Breast epithelium (tissue), 4 donors: ENCODE data around the gene BCAT1. TPM values are rescaled to one million over a fixed set of nuclear protein-coding genes. Genes with fewer than 3 reads are reported as not detected.
"Not testable (repeated sequence)": the region's sequence is repeated elsewhere in the genome, so short reads cannot be mapped to it uniquely, and the experiment has no call there.

Experiments
- DNase-seq, 2 donors: peaks; one replicate each; pipeline ENCODE4 v3.0.0-alpha.2; 2019; ENCODE audit warnings: low spot score in 2 of 2
- H3K27ac ChIP-seq, 2 donors: fragments of 200-600 bp; sonication (generic) in 1 of 2; one replicate each; pipeline ENCODE4 v1.5.1; 2016 to 2019; ENCODE audit warnings: mild to moderate bottlenecking in 1 of 2
- H3K27me3 ChIP-seq, 2 donors: fragments of 200-600 bp; sonication (generic) in 1 of 2; one replicate each; pipeline versions ENCODE4 v1.5.1 to v1.6.0; 2017 to 2019; ENCODE audit warnings: control low read depth in 1 of 2, mild to moderate bottlenecking in 1 of 2
- H3K36me3 ChIP-seq: fragments of 200-600 bp; one replicate; pipeline ENCODE4 v1.5.1; 2019
- H3K4me1 ChIP-seq, 2 donors: fragments of 200-600 bp; sonication (generic); one replicate each; pipeline ENCODE4 v1.5.1; 2016 to 2019; ENCODE audit warnings: control low read depth in 1 of 2
- H3K4me3 ChIP-seq, 3 donors: fragments of 200-600 bp; sonication (generic); 1 replicate in 2 of 3; 2 replicates in 1 of 3; pipeline ENCODE4 v1.5.1; 2016 to 2019; ENCODE audit warnings: mild to moderate bottlenecking in 3 of 3, moderate library complexity in 2 of 3
- H3K9me3 ChIP-seq, 2 donors: fragments of 200-600 bp; sonication (generic) in 1 of 2; one replicate each; pipeline ENCODE4 v1.5.1; 2016 to 2019; ENCODE audit warnings: control low read depth in 1 of 2
- CTCF ChIP-seq, 3 donors: fragments of 450-650 bp; IDR thresholded peaks; one replicate each; pipeline ENCODE4 v1.5.1; 2016 to 2017; ENCODE audit warnings: antibody characterized with exemption in 3 of 3, mild to moderate bottlenecking in 3 of 3, moderate library complexity in 3 of 3
- POLR2A ChIP-seq: fragments of 450-650 bp; IDR thresholded peaks from one replicate; pipeline ENCODE4 v1.6.1; 2016; ENCODE audit warnings: antibody characterized with exemption, mild to moderate bottlenecking, moderate library complexity
- POLR2AphosphoS5 ChIP-seq, 3 donors: sonication (generic); formaldehyde crosslinking; IDR thresholded peaks; one replicate each; pipeline ENCODE4 v1.6.1; 2017; ENCODE audit warnings: antibody characterized with exemption in 3 of 3
- intact Hi-C: fragments of 100-400 bp; cut with DNase I; formaldehyde crosslinking; loops from one replicate; pipeline ENCODE4 v1.15.1; 2023; ENCODE audit warnings: low total_unique reads
- total RNA-seq, 3 donors: library from RNA; depleted of rRNA; stranded (reverse); fragments of >200 nt; gene quantifications; one replicate each; pipeline ENCODE4 v1.1.0, GENCODE V29; 2016

The BCAT1 gene
- total RNA-seq, 3 donors from 2014 or later = 8.8 to 35.8 (median 12.1) TPM

DNA sequence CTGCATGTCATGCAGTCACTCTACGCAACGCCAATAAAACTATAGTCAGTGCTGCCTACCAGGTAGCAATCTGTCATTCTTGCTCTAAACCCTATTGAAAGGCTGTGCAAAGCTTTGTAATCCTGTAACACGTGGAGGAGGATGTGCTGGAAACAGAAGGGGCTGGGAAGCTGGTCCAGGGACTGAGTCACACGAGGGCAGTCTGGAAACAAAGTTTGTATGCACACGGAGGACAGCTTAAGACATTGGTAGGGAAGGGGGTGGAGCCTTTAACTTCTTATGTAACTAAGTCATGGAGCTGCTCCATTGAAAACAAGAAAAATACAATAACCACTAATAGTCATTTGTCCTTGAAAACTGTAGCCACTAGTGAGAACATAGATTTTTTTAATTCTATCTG is 128.0 kb downstream of the BCAT1 start:
- intact Hi-C loops = no loop called here
- TF ChIP-seq POLR2A (no peak), POLR2AphosphoS5 (IDR thresholded peaks at IDR 0.05) (no peak), CTCF (IDR thresholded peaks at IDR 0.05) (no peak)
- H3K4me1 ChIP-seq = no peaks in the 10 kb centered on the region
- no peaks in the 10 kb centered on the region for H3K9me3 ChIP-seq
- H3K27ac ChIP-seq = no peak overlapping the region
- no peaks in the 10 kb centered on the region for H3K36me3 ChIP-seq
- no peaks in the 10 kb centered on the region for H3K27me3 ChIP-seq
- no peak for DNase-seq
- H3K4me3 ChIP-seq = no peak overlapping the region

- H3K27me3 ChIP-seq = no peaks in the 10 kb centered on the region
- no peak overlapping the region for H3K4me3 ChIP-seq
- no peak overlapping the region for H3K27ac ChIP-seq
- TF ChIP-seq POLR2A (no peak), POLR2AphosphoS5 (IDR thresholded peaks at IDR 0.05) (no peak), CTCF (IDR thresholded peaks at IDR 0.05) (no peak)
- H3K9me3 ChIP-seq = no peaks in the 10 kb centered on the region
- H3K36me3 ChIP-seq = no peaks in the 10 kb centered on the region
- intact Hi-C loops = no loop called here
- no peak for DNase-seq
- no peaks in the 10 kb centered on the region for H3K4me1 ChIP-seq
These were observed 130.6 kb downstream of the BCAT1 start for GRCh38 chr12:24818351-24818750.

DNA sequence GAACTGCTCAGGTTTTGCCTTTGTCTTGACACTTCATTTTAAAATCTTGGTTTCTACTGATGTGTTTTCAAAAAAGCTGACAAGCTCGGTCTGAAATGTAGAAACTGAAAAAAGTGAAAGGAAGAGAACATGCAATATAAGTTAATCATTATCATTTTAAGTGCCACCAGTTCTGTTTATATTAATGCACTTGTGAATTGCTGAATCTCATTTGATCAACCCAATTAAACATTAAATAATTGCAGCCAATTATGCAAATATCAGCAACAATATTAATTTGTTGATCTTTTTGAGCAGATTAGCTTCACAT is 133.8 kb downstream of the BCAT1 start:
- Histone ChIP-seq H3K27me3 (no peaks in the 10 kb centered on the region), H3K27ac (no peak overlapping the region), H3K36me3 (no peaks in the 10 kb centered on the region), H3K4me3 (no peak overlapping the region), H3K4me1 (no peaks in the 10 kb centered on the region), H3K9me3 (no peaks in the 10 kb centered on the region)
- TF ChIP-seq POLR2AphosphoS5 (IDR thresholded peaks at IDR 0.05) = no peak
- TF ChIP-seq CTCF (IDR thresholded peaks at IDR 0.05) = no peak
- TF ChIP-seq POLR2A = no peak
- no peak for DNase-seq
- intact Hi-C loops = no loop called here

- TF ChIP-seq POLR2A (no peak), POLR2AphosphoS5 (IDR thresholded peaks at IDR 0.05) (no peak), CTCF (IDR thresholded peaks at IDR 0.05) (no peak)
These were observed 134.4 kb downstream of the BCAT1 start for GRCh38 chr12:24814379-24815113.

DNA sequence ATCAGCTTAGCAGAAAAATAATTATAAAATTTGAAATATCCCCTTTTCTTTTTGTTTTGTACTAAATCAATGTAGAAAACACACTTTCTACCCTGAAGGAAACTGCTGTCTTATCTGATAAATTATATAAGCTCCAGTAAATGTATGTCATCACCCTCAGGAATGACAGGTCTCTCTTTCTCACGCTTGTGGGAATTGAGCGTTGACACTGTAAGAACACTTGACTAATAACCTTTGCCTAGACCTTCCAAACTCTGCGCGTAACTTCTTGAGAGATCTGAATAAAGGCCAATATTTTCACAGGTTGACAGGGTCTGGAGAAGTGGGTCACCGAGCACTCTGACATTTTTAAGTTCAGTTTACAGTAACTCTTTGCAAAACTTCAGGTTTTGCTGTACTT is 138.5 kb downstream of the BCAT1 start:
- H3K27ac ChIP-seq = no peak overlapping the region
- TF ChIP-seq POLR2A (no peak), CTCF (IDR thresholded peaks at IDR 0.05) (no peak), POLR2AphosphoS5 (IDR thresholded peaks at IDR 0.05) (no peak)
- no peak overlapping the region for H3K4me3 ChIP-seq
- DNase-seq = no peak
- peaks cover 0 to under 1% of the 10 kb centered on the region in 2 donors for H3K9me3 ChIP-seq
- no peaks in the 10 kb centered on the region for H3K4me1 ChIP-seq
- no peaks in the 10 kb centered on the region for H3K36me3 ChIP-seq
- no peaks in the 10 kb centered on the region for H3K27me3 ChIP-seq
- intact Hi-C loops = loop anchor here (5.0 kb wide), 1 partner anchor 1708 kb away; no protein-coding TSS in a partner anchor

More at GRCh38 chr12:24814379-24815113, 134.4 kb downstream of the BCAT1 start:
- no peak for DNase-seq
- Histone ChIP-seq H3K27me3 (no peaks in the 10 kb centered on the region), H3K4me1 (no peaks in the 10 kb centered on the region), H3K36me3 (no peaks in the 10 kb centered on the region), H3K9me3 (no peaks in the 10 kb centered on the region), H3K4me3 (no peak overlapping the region), H3K27ac (no peak overlapping the region)
- intact Hi-C loops = loop anchor here (5.0 kb wide), 1 partner anchor 1712 kb away; no protein-coding TSS in a partner anchor

DNA sequence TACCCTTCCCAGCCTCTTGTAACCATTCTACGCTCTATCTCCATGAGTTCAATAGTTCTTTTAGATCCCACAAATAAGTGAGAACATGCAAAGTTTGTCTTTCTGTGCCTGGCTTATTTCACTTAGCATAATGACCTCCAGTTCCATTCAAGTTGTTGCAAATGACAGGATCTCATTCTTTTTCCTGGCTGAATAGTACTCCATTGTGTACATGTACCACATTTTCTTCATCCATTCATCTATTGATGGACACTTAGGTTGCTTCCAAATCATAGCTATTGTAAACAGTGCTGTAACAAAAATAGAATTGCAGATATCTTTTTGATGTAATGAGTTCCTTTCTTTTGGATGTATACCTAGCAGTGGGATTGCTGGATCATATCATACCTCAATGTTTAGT is 139.6 kb downstream of the BCAT1 start:
- intact Hi-C loops, DNase-seq, H3K4me1 ChIP-seq, H3K36me3 ChIP-seq, H3K4me3 ChIP-seq, H3K27ac ChIP-seq, H3K27me3 ChIP-seq: not testable (repeated sequence)
- H3K9me3 ChIP-seq = peaks cover 0 to 11% of the 10 kb centered on the region in 2 donors
